ENCODE results near the gene TFB2M. TPM values are rescaled to one million over a fixed set of nuclear protein-coding genes. Genes with fewer than 3 reads are reported as not detected.

TFB2M gene
- total and polyA plus RNA-seq, 2 of the 13 experiments (the other 11 are each of a cell fraction or from before 2014, with no cell fraction given): 15.7 to 31.4 TPM

DNA sequence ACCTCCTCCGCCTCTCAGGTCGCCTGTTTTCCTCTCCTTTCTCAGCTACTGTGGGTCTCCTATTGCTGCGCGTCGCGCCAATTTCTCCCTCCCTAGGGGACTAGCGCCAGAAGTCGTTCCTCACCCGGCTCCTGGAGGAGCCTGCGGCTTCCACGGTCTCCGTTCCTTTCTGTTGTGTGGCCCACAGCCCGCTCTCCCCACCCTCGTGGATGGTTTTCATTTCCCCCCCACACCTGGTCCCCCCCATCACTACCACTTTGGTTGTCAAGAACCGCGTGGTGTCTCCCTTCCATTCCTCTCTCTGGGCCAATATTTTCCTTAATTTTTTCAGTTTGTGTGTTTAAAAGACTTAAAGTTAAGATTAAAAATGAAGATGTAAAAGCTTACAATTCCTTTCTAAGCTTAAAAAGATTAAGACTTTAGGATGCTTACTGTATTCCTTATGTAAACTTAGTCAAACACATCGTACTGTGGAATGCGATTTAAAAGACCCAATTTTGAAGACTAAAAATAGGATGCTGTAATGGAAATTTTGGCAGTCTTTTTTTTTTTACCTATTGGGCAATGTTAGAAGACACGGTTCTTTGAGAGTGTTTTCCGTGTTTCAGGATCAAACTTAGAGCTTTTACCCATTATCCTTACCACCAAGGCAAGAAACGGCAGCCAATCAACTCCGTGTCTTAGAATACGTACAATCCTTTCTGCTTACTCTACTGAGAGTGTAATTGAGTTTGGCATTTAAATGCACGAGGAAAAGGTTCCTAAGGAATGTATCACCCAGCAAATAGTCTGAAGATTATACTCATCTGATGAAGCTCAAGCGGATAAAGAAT is 968 bp upstream of the TFB2M start (continued):
- TF ChIP-seq, protein P1, sequence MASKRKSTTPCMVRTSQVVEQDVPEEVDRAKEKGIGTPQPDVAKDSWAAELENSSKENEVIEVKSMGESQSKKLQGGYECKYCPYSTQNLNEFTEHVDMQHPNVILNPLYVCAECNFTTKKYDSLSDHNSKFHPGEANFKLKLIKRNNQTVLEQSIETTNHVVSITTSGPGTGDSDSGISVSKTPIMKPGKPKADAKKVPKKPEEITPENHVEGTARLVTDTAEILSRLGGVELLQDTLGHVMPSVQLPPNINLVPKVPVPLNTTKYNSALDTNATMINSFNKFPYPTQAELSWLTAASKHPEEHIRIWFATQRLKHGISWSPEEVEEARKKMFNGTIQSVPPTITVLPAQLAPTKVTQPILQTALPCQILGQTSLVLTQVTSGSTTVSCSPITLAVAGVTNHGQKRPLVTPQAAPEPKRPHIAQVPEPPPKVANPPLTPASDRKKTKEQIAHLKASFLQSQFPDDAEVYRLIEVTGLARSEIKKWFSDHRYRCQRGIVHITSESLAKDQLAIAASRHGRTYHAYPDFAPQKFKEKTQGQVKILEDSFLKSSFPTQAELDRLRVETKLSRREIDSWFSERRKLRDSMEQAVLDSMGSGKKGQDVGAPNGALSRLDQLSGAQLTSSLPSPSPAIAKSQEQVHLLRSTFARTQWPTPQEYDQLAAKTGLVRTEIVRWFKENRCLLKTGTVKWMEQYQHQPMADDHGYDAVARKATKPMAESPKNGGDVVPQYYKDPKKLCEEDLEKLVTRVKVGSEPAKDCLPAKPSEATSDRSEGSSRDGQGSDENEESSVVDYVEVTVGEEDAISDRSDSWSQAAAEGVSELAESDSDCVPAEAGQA (IDR thresholded peaks at IDR 0.05; ENCODE audit: low read depth): no peak
- TF ChIP-seq, protein P1 (CRISPR knock-in tag; IDR thresholded peaks at IDR 0.05; ENCODE audit: borderline replicate concordance): no peak
- TF ChIP-seq HNF4G (IDR thresholded peaks at IDR 0.05; ENCODE audit: borderline replicate concordance, low read depth, low read length): no peak
- no peak for TF ChIP-seq HNF4G (CRISPR knock-in tag; IDR thresholded peaks at IDR 0.05; ENCODE audit: borderline replicate concordance, low read depth)
- TF ChIP-seq, protein P2, sequence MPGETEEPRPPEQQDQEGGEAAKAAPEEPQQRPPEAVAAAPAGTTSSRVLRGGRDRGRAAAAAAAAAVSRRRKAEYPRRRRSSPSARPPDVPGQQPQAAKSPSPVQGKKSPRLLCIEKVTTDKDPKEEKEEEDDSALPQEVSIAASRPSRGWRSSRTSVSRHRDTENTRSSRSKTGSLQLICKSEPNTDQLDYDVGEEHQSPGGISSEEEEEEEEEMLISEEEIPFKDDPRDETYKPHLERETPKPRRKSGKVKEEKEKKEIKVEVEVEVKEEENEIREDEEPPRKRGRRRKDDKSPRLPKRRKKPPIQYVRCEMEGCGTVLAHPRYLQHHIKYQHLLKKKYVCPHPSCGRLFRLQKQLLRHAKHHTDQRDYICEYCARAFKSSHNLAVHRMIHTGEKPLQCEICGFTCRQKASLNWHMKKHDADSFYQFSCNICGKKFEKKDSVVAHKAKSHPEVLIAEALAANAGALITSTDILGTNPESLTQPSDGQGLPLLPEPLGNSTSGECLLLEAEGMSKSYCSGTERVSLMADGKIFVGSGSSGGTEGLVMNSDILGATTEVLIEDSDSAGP (CRISPR knock-in tag; IDR thresholded peaks at IDR 0.05; ENCODE audit: borderline replicate concordance): no peak
- TF ChIP-seq, protein P3, sequence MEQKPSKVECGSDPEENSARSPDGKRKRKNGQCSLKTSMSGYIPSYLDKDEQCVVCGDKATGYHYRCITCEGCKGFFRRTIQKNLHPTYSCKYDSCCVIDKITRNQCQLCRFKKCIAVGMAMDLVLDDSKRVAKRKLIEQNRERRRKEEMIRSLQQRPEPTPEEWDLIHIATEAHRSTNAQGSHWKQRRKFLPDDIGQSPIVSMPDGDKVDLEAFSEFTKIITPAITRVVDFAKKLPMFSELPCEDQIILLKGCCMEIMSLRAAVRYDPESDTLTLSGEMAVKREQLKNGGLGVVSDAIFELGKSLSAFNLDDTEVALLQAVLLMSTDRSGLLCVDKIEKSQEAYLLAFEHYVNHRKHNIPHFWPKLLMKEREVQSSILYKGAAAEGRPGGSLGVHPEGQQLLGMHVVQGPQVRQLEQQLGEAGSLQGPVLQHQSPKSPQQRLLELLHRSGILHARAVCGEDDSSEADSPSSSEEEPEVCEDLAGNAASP (CRISPR knock-in tag; IDR thresholded peaks at IDR 0.05; ENCODE audit: borderline replicate concordance): no peak
- no peak for TF ChIP-seq ZNF367 (CRISPR knock-in tag; IDR thresholded peaks at IDR 0.05; ENCODE audit: borderline replicate concordance)
- TF ChIP-seq ZNF569 (CRISPR knock-in tag; IDR thresholded peaks at IDR 0.05; ENCODE audit: borderline replicate concordance): no peak
- peak; percentile 7; the same call in 1 of the 2 replicates for TF ChIP-seq ZSCAN25 (CRISPR knock-in tag; IDR thresholded peaks at IDR 0.05)
- TF ChIP-seq, protein P4, sequence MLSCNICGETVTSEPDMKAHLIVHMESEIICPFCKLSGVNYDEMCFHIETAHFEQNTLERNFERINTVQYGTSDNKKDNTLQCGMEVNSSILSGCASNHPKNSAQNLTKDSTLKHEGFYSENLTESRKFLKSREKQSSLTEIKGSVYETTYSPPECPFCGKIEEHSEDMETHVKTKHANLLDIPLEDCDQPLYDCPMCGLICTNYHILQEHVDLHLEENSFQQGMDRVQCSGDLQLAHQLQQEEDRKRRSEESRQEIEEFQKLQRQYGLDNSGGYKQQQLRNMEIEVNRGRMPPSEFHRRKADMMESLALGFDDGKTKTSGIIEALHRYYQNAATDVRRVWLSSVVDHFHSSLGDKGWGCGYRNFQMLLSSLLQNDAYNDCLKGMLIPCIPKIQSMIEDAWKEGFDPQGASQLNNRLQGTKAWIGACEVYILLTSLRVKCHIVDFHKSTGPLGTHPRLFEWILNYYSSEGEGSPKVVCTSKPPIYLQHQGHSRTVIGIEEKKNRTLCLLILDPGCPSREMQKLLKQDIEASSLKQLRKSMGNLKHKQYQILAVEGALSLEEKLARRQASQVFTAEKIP (CRISPR knock-in tag; IDR thresholded peaks at IDR 0.05; ENCODE audit: borderline replicate concordance): no peak
- 0 out of 2 replicates have a peak, but pooled peaks have one; percentile 10 for TF ChIP-seq ZNF616 (CRISPR knock-in tag; IDR thresholded peaks at IDR 0.05; ENCODE audit: low read depth)
- no peak for TF ChIP-seq ZNF274 (CRISPR knock-in tag; IDR thresholded peaks at IDR 0.05)
- 0 out of 2 replicates have a peak, but pooled peaks have one; percentile 18 for TF ChIP-seq ZNF709 (CRISPR knock-in tag; IDR thresholded peaks at IDR 0.05)
- TF ChIP-seq, protein P5, sequence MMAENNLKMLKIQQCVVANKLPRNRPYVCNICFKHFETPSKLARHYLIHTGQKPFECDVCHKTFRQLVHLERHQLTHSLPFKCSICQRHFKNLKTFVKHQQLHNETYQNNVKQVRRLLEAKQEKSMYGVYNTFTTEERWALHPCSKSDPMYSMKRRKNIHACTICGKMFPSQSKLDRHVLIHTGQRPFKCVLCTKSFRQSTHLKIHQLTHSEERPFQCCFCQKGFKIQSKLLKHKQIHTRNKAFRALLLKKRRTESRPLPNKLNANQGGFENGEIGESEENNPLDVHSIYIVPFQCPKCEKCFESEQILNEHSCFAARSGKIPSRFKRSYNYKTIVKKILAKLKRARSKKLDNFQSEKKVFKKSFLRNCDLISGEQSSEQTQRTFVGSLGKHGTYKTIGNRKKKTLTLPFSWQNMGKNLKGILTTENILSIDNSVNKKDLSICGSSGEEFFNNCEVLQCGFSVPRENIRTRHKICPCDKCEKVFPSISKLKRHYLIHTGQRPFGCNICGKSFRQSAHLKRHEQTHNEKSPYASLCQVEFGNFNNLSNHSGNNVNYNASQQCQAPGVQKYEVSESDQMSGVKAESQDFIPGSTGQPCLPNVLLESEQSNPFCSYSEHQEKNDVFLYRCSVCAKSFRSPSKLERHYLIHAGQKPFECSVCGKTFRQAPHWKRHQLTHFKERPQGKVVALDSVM (CRISPR knock-in tag; IDR thresholded peaks at IDR 0.05): peak; percentile 27; the same call in 1 of the 2 replicates
- no peak for TF ChIP-seq NFIC (IDR thresholded peaks at IDR 0.05; ENCODE audit: low read length)
